NT2/D1 (cell line): Measurements from ENCODE around the gene EPHA1.

Experiments
- DNase-seq: peaks from one replicate; pipeline ENCODE4 v3.0.0-alpha.2; 2011; ENCODE audit warnings: low read depth, low spot score
- H3K27me3 ChIP-seq: 2 replicates; pipeline ENCODE4 v1.6.0; 2011; ENCODE audit warnings: mild to moderate bottlenecking; ENCODE audit not compliant: insufficient read length, insufficient read depth
- H3K36me3 ChIP-seq: 2 replicates; pipeline ENCODE4 v1.6.1; 2011; ENCODE audit warnings: mild to moderate bottlenecking, low read length, mixed read lengths; ENCODE audit not compliant: insufficient read depth, insufficient read length
- H3K4me1 ChIP-seq: 2 replicates; pipeline ENCODE4 v1.5.1; 2011; ENCODE audit not compliant: insufficient read depth, insufficient read length
- H3K4me3 ChIP-seq: 2 replicates; pipeline ENCODE4 v1.5.1; 2011; ENCODE audit warnings: low read depth; ENCODE audit not compliant: insufficient read length
- H3K9ac ChIP-seq: 2 replicates; pipeline ENCODE4 v1.6.0; 2011; ENCODE audit warnings: low read depth; ENCODE audit not compliant: insufficient read length
- H3K9me3 ChIP-seq: 2 replicates; pipeline ENCODE4 v1.5.1; 2011; ENCODE audit warnings: mild to moderate bottlenecking, low read length; ENCODE audit not compliant: insufficient read depth
- SUZ12 ChIP-seq: IDR thresholded peaks from 2 replicates; pipeline ENCODE4 v1.6.1; 2011; ENCODE audit not compliant: insufficient read length, insufficient read depth; ENCODE audit errors: extremely low read depth
- YY1 ChIP-seq: IDR thresholded peaks from 2 replicates; pipeline ENCODE4 v1.6.1; 2011; ENCODE audit not compliant: insufficient read length, insufficient read depth
- ZNF274 ChIP-seq: IDR thresholded peaks from 2 replicates; pipeline ENCODE4 v1.6.1; 2011; ENCODE audit warnings: mild to moderate bottlenecking, low read depth, low read length

The EPHA1 gene

GRCh38 chr7:143373255-143373794 is 35.3 kb downstream of the EPHA1 start:
- no peak for DNase-seq
- TF ChIP-seq SUZ12: no peak
- TF ChIP-seq YY1: no peak
- TF ChIP-seq ZNF274: no peak
- no peaks in the 10 kb centered on the region for H3K36me3 ChIP-seq
- H3K9ac ChIP-seq: no peak overlapping the region
- no peaks in the 10 kb centered on the region for H3K27me3 ChIP-seq
- H3K4me3 ChIP-seq: no peak overlapping the region
- no peaks in the 10 kb centered on the region for H3K9me3 ChIP-seq
- no peaks in the 10 kb centered on the region for H3K4me1 ChIP-seq

- no peaks in the 10 kb centered on the region for H3K9me3 ChIP-seq
- DNase-seq: no peak
- H3K4me1 ChIP-seq: no peaks in the 10 kb centered on the region
- H3K36me3 ChIP-seq: no peaks in the 10 kb centered on the region
- no peak for TF ChIP-seq ZNF274
- TF ChIP-seq SUZ12: no peak
- TF ChIP-seq YY1: no peak
- no peaks in the 10 kb centered on the region for H3K27me3 ChIP-seq
- H3K4me3 ChIP-seq: no peak overlapping the region
- H3K9ac ChIP-seq: no peak overlapping the region
These were observed 36.6 kb downstream of the EPHA1 start for GRCh38 chr7:143372070-143372469.

GRCh38 chr7:143369678-143370651 is 38.7 kb downstream of the EPHA1 start:
- no peaks in the 10 kb centered on the region for H3K4me1 ChIP-seq
- no peak overlapping the region for H3K9ac ChIP-seq
- DNase-seq: peak; percentile 56
- TF ChIP-seq YY1 (no peak), SUZ12 (no peak), ZNF274 (no peak)
- no peak overlapping the region for H3K4me3 ChIP-seq
- no peaks in the 10 kb centered on the region for H3K9me3 ChIP-seq
- H3K36me3 ChIP-seq: no peaks in the 10 kb centered on the region
- peaks cover 2% of the 10 kb centered on the region for H3K27me3 ChIP-seq

GRCh38 chr7:143368387-143368786 is 40.3 kb downstream of the EPHA1 start:
- Histone ChIP-seq H3K36me3 (no peaks in the 10 kb centered on the region), H3K9ac (no peak overlapping the region), H3K9me3 (no peaks in the 10 kb centered on the region), H3K4me1 (no peaks in the 10 kb centered on the region), H3K27me3 (peaks cover 18% of the 10 kb centered on the region), H3K4me3 (no peak overlapping the region)
- DNase-seq: no peak
- TF ChIP-seq ZNF274 (no peak), SUZ12 (no peak), YY1 (no peak)

GRCh38 chr7:143367972-143368371 is 40.7 kb downstream of the EPHA1 start:
- DNase-seq: no peak
- TF ChIP-seq YY1 (no peak), ZNF274 (no peak), SUZ12 (no peak)
- H3K4me1 ChIP-seq: no peaks in the 10 kb centered on the region
- no peak overlapping the region for H3K4me3 ChIP-seq
- no peaks in the 10 kb centered on the region for H3K36me3 ChIP-seq
- H3K9me3 ChIP-seq: no peaks in the 10 kb centered on the region
- H3K27me3 ChIP-seq: peaks cover 22% of the 10 kb centered on the region
- H3K9ac ChIP-seq: no peak overlapping the region

- Histone ChIP-seq H3K9me3 (no peaks in the 10 kb centered on the region), H3K36me3 (no peaks in the 10 kb centered on the region), H3K4me1 (no peaks in the 10 kb centered on the region), H3K9ac (peak overlapping the region; percentile 56), H3K27me3 (peaks cover 43% of the 10 kb centered on the region), H3K4me3 (peak overlapping the region; percentile 32)
- no peak for TF ChIP-seq ZNF274
- no peak for TF ChIP-seq YY1
- no peak for TF ChIP-seq SUZ12
- no peak for DNase-seq
These were observed 45.4 kb downstream of the EPHA1 start for GRCh38 chr7:143363016-143363937.
